GM23338 (cell line): ENCODE measurements around the gene ZNF324B.

ENCODE experiments used
- CREB1 ChIP-seq: fragments of 250-450 bp; sonication (Bioruptor Pico); IDR thresholded peaks from 2 replicates; pipeline ENCODE4 v1.5.0; 2020; ENCODE audit warnings: low read depth, mild to moderate bottlenecking, moderate library complexity
- EZH2 ChIP-seq: fragments of 200-600 bp; sonication (generic); IDR thresholded peaks from one replicate; pipeline ENCODE4 v1.8.0; 2017; ENCODE audit warnings: antibody characterized with exemption, mild to moderate bottlenecking, low read depth; ENCODE audit not compliant: unreplicated experiment
- EZH2phosphoT487 ChIP-seq: fragments of 200-600 bp; sonication (generic); IDR thresholded peaks from one replicate; pipeline ENCODE4 v1.8.1; 2018; ENCODE audit warnings: antibody characterized with exemption; ENCODE audit not compliant: unreplicated experiment
- POLR2AphosphoS5 ChIP-seq: IDR thresholded peaks from 2 replicates; pipeline ENCODE4 v1.6.1; 2016; ENCODE audit warnings: antibody characterized with exemption, low read depth
- STAT1 ChIP-seq: IDR thresholded peaks from one replicate; pipeline ENCODE4 v1.6.1; 2016; ENCODE audit warnings: antibody characterized with exemption; ENCODE audit not compliant: unreplicated experiment
- ZNF331 ChIP-seq: fragments of 250-450 bp; sonication (Bioruptor Pico); IDR thresholded peaks from 2 replicates; pipeline ENCODE4 v1.5.0; 2020; ENCODE audit warnings: low read depth, mild to moderate bottlenecking, moderate library complexity
- TF ChIP-seq, protein P1 (sequence below), 2 experiments: fragments of 200-600 bp in 1 of 2; sonication (generic) in 1 of 2; conservative IDR thresholded peaks; 2 replicates each; pipeline versions ENCODE4 v1.5.1 to v1.6.1; 2016 to 2017; ENCODE audit warnings: antibody characterized with exemption in 2 of 2, low read depth in 2 of 2, mild to moderate bottlenecking in 2 of 2, moderate library complexity in 1 of 2
- TF ChIP-seq, protein P2 (sequence below): fragments of 250-450 bp; sonication (Bioruptor Pico); IDR thresholded peaks from 2 replicates; pipeline ENCODE4 v1.5.0; 2020; ENCODE audit warnings: mild to moderate bottlenecking, moderate library complexity

DNA sequence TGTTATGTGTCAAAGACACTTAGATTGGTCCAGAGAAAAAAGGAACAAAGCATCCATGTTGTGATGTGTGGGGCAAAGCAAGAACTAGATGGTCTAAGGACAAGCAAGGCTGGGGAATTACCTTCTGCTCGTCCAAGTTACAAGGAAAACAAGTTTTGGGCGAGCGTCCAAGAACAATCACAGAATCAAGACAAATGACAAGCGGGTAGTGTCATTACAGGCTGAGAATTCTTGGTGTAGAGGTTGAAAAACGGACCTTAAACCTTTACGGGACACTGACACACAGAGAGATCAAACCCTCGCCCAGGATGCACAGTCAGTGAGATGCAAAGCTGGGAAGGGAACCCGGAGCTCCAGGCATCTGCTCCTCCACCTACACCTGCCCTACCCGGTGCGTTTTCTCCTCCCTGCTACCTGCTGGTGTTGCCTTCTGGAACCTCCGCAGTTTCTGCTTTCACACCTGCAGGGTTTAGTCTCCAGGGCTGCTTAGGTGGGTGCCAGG lies 515 bp upstream of the ZNF324B start:
- TF ChIP-seq, protein P1, sequence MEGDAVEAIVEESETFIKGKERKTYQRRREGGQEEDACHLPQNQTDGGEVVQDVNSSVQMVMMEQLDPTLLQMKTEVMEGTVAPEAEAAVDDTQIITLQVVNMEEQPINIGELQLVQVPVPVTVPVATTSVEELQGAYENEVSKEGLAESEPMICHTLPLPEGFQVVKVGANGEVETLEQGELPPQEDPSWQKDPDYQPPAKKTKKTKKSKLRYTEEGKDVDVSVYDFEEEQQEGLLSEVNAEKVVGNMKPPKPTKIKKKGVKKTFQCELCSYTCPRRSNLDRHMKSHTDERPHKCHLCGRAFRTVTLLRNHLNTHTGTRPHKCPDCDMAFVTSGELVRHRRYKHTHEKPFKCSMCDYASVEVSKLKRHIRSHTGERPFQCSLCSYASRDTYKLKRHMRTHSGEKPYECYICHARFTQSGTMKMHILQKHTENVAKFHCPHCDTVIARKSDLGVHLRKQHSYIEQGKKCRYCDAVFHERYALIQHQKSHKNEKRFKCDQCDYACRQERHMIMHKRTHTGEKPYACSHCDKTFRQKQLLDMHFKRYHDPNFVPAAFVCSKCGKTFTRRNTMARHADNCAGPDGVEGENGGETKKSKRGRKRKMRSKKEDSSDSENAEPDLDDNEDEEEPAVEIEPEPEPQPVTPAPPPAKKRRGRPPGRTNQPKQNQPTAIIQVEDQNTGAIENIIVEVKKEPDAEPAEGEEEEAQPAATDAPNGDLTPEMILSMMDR (conservative IDR thresholded peaks at IDR 0.05; ENCODE audit: low read depth in 2 of 2) = no peak
- no peak for TF ChIP-seq EZH2
- no peak for TF ChIP-seq POLR2AphosphoS5
- no peak for TF ChIP-seq CREB1
- TF ChIP-seq ZNF331 (CRISPR knock-in tag) = no peak
- TF ChIP-seq, protein P2, sequence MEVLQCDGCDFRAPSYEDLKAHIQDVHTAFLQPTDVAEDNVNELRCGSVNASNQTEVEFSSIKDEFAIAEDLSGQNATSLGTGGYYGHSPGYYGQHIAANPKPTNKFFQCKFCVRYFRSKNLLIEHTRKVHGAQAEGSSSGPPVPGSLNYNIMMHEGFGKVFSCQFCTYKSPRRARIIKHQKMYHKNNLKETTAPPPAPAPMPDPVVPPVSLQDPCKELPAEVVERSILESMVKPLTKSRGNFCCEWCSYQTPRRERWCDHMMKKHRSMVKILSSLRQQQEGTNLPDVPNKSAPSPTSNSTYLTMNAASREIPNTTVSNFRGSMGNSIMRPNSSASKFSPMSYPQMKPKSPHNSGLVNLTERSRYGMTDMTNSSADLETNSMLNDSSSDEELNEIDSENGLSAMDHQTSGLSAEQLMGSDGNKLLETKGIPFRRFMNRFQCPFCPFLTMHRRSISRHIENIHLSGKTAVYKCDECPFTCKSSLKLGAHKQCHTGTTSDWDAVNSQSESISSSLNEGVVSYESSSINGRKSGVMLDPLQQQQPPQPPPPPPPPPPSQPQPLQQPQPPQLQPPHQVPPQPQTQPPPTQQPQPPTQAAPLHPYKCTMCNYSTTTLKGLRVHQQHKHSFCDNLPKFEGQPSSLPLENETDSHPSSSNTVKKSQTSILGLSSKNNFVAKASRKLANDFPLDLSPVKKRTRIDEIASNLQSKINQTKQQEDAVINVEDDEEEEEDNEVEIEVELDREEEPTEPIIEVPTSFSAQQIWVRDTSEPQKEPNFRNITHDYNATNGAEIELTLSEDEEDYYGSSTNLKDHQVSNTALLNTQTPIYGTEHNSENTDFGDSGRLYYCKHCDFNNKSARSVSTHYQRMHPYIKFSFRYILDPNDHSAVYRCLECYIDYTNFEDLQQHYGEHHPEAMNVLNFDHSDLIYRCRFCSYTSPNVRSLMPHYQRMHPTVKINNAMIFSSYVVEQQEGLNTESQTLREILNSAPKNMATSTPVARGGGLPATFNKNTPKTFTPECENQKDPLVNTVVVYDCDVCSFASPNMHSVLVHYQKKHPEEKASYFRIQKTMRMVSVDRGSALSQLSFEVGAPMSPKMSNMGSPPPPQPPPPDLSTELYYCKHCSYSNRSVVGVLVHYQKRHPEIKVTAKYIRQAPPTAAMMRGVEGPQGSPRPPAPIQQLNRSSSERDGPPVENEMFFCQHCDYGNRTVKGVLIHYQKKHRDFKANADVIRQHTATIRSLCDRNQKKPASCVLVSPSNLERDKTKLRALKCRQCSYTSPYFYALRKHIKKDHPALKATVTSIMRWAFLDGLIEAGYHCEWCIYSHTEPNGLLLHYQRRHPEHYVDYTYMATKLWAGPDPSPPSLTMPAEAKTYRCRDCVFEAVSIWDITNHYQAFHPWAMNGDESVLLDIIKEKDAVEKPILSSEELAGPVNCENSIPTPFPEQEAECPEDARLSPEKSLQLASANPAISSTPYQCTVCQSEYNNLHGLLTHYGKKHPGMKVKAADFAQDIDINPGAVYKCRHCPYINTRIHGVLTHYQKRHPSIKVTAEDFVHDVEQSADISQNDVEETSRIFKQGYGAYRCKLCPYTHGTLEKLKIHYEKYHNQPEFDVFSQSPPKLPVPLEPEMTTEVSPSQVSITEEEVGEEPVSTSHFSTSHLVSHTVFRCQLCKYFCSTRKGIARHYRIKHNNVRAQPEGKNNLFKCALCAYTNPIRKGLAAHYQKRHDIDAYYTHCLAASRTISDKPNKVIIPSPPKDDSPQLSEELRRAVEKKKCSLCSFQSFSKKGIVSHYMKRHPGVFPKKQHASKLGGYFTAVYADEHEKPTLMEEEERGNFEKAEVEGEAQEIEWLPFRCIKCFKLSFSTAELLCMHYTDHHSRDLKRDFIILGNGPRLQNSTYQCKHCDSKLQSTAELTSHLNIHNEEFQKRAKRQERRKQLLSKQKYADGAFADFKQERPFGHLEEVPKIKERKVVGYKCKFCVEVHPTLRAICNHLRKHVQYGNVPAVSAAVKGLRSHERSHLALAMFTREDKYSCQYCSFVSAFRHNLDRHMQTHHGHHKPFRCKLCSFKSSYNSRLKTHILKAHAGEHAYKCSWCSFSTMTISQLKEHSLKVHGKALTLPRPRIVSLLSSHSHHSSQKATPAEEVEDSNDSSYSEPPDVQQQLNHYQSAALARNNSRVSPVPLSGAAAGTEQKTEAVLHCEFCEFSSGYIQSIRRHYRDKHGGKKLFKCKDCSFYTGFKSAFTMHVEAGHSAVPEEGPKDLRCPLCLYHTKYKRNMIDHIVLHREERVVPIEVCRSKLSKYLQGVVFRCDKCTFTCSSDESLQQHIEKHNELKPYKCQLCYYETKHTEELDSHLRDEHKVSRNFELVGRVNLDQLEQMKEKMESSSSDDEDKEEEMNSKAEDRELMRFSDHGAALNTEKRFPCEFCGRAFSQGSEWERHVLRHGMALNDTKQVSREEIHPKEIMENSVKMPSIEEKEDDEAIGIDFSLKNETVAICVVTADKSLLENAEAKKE (CRISPR knock-in tag) = no peak
- TF ChIP-seq STAT1 = no peak
- no peak for TF ChIP-seq EZH2phosphoT487
